SW 1271 (cell line): ENCODE results near the gene DHCR7.
A peak's percentile ranks its signal among the peaks of the same experiment; 100 is the strongest.

Experiments used
- DNase-seq, 2 experiments: peaks; one replicate each; lab custom pipeline; 2025; lab: John Stamatoyannopoulos, UW

DHCR7 gene

GRCh38 chr11:71448257-71449171 lies at the start of gene DHCR7:
DHCR7 (minus strand) TSS chr11:71448393; CDS start chr11:71444952, 3,441 bp downstream.
- peak; percentile 83 to 92 for DNase-seq

GRCh38 chr11:71496421-71496820 lies 48.2 kb upstream of the DHCR7 start:
- DNase-seq = no peak

- no peak for DNase-seq
Observed at GRCh38 chr11:71495286-71496230, 47.4 kb upstream of the DHCR7 start.

DNA sequence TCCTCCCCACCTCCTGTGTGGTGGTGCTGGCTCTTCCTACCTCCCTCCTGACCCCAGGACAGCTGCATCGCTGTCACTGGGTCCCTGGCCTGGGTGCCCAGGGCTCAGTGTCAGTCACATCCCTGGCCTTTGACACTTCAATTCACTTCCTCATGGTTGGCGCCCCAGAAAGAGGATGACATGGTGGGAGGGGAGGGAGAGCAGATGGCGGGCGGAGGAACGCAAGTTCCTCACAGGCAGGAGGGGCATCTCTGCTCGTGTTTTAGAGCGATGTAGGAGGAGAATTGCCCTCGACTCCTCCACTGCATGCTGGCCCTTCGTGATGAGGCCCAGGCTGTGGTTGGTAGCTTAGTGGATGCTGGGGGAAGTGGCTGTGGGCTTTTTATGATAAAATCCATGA lies 43.7 kb upstream of the DHCR7 start:
- no peak for DNase-seq

DNA sequence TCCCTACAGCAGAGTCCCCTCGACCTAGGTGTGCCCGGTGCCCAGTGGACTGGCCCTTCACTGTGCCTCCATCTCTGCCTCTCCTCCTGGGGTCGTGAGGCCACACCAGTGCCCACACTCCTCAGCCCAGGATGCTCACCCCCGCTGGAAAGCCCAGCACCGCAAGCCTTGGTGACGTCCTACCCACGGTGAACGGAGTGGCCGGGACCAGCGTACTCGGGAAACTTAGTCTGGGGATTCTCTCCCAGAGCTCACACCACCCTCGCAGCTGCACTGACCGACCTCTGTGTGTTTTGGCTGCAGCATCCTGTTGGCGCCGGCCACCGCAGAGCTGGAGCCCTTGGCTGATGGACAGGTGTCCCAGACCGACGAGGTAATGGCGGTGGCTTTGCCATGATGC lies 43.3 kb upstream of the DHCR7 start:
- DNase-seq = no peak

DNA sequence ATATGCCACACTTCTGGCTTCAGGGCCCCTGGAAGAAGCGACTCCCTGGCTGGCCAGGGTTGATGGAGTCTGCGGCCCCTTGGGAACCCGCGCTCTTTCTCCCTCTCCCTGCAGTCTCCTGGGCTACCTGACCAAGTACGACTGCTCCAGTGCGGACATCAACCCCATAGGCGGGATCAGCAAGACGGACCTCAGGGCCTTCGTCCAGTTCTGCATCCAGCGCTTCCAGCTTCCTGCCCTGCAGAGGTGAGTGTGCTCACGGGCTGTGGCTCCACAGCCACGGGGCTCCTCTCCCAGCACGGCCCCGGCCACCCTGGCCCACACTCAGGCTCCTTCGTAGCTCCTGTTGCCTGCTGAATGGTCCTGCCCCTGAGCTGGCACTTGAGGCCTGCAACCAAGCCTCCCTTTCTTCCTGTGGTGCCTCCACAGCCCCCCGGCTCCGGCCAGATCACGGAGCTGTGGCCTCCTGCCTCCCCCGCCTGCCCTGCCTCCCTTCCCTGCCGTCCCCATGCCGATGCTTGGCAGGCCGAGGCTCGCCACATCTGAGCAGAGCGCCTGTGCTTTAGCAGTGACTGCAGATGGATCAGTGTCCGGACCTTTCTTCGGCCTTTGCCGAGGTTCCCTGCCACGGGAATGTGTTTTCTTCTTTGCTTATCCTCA lies 42.7 kb upstream of the DHCR7 start:
- DNase-seq = no peak

- DNase-seq = no peak
Observed at GRCh38 chr11:71490044-71490730, 42.0 kb upstream of the DHCR7 start.

GRCh38 chr11:71489311-71490043 lies 41.3 kb upstream of the DHCR7 start:
- peak in 1 of 2 experiments; percentile 3 for DNase-seq

DNA sequence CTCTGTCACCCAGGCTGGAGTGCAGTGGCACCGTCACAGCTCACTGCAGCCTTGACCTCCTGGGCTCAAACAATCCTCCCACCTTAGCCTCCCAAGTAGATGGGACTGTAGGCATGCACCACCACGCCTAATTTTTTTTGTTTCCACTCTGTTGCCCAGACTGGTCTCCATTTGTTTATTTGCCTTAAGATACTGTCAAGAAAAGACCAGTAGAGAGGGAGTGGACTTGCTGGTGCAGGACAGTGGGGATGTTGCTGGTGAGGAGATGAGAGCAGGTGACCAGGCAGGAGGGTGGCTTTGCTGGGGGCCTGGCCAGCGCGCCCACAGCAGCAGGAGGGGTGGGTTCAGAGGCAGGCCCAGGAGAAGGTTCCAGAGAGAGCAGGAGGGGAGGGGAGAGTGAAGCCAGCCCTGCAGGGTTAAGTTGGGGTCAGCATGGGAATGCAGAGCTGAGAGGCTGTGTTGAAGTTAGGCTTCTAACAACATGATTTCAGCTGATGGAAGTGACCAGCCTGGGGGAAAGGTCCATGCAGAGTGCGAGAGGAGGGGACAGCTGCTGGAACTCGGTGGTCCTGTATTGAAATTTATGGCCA lies 40.6 kb upstream of the DHCR7 start:
- no peak for DNase-seq

GRCh38 chr11:71486320-71486719 lies 38.1 kb upstream of the DHCR7 start:
- DNase-seq = no peak

- DNase-seq = no peak
Observed at GRCh38 chr11:71485466-71485865, 37.3 kb upstream of the DHCR7 start.

- DNase-seq = no peak
Observed at GRCh38 chr11:71485063-71485399, 36.8 kb upstream of the DHCR7 start.

DNA sequence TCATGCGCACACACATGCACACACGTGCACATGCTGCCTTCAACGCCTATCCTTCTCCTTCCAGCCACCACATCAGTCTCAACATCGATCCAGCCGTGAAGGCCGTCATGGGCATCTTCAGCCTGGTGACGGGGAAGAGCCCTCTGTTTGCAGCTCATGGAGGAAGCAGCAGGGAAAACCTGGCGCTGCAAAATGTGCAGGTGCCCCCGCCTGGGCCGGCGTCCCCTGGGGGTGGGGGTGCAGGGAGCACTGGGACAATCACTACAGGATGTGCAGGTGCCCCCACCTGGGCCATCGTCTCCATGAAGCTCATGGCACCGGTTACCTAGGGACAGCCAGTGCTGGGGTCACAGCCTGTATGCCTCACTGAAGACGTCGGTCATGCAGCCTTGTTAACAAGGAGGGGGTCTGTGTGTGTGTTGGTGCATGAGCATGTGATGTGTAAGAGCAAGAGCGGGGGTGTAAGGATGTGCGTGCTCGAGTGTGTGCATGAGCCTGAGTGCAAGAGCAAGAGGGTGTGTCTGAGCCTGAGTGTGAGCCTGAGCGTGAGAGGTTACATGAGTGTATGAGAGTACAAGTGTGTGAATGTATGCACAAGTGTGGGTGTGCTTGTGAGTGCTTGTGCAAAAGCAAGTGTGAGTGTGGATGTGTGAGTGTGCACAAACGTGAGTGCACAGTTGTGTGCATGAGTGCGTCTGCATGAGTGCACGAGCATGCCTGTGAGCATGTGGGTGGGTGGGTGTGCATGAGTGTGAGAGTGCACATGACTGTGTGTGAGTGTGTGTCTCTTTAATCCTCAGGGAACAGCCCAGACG lies 36.3 kb upstream of the DHCR7 start:
- DNase-seq = no peak

DNA sequence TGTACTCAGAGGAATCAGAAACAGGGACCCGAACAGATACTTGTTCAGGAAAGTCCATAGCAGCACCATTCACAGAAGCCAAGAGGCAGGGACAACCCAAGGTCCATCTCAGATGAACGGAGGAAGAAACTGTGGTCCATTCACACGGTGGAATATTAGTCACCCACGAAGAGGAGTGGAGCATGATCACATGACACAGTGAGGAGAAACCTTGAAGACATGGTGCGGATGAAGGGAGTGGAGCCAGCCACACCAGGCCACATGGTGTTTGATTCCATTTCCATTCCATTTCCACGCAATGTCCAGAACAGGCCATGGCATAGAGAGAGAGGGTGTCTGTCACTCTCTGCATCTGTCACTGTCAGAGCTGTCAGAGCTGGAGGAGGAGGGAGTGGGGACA lies 35.5 kb upstream of the DHCR7 start:
- no peak for DNase-seq

DNA sequence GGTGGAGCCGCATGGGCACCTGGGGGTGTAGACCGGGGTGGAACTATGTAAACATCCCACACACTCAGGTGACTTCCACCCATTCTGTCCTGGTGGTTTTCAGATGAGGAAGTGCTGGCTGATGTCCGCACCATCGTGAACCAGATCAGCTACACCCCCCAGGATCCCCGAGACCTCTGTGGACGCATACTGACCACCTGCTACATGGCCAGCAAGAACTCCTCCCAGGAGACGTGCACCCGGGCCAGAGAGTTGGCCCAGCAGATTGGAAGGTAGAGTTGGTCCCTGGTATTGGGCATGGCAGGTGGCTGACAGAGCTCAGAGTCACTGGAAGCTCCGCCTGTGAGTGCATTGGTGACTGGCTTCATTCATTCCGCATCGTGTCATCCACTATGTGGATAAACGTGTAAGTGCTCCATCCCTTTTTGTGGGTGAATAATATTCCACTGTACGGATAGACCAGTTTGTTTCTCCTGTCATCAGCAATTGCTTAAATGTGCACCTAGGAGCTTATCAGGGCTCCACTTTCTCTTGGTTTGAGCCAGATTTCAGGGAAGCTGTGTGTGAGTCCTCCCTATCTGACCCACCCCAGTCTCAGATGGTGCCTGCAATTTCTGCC lies 34.7 kb upstream of the DHCR7 start:
- DNase-seq = no peak

- no peak for DNase-seq
Observed at GRCh38 chr11:71482216-71482615, 34.0 kb upstream of the DHCR7 start.

DNA sequence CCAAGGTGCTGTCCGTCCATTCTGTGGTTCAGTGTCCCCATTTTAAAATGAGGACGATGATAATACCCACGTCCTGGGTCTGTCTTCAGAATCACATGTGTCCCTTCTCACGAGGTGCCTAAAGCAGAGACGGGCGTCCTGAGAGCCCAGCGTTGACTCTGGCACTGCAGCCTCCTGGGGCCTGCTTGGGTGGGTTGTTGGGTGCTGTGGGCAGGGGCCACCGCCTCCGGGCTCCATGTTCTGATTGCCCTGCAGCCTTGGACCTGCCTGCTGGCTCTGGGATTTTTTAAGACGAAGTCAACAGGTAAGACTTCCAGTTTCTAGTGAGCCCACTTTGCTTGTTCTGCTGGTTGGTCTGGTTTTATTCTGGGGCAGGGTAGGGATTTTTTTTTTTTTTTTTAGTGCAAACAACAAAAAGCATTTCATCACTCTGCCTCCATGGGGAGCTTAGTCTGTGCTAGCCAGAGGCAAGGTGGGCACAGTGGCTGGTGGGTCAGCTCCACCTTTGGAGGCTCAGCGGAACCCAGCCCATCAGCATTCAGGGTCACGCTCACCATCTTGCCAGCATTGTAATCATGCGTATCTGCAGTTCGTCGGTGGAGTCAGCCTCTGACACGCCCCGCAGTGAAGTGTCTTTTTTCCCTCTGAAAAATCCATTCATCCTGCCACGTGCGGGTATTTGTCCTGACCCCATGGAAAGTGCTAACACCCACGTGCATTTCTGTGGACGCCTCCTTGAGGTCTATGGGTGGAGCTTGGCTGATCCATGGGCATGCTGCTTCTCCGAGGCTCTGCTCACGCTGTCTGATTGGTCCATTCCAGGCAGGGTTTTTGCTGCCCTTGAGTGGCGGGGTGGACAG lies 33.1 kb upstream of the DHCR7 start:
- DNase-seq = no peak

DNA sequence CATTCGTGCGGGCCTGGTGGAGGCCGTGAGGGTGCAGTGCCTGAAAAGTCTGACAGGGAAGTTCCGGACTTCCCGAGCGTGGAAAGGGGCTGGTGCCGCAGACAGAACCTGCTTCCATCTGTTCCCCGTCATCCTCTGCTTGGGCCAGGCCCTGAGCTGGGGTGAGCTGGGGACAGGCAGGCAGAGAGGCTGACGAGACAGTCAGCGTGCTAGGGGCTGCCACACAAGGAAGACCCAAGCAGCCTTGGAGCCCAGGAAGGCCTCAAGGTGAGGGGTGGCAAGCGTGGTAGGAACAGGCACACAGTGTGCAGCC lies 30.3 kb upstream of the DHCR7 start:
- DNase-seq = no peak
